ENCODE results near the gene SARM1. TPM values are rescaled to one million over a fixed set of nuclear protein-coding genes. Genes with fewer than 3 reads are reported as not detected.
"Not testable (repeated sequence)": the region's sequence is repeated elsewhere in the genome, so short reads cannot be mapped to it uniquely, and the experiment has no call there.

The SARM1 gene
- total and polyA plus RNA-seq, 8 donors: 14.2 to 22.1 (median 17.3) TPM

DNA sequence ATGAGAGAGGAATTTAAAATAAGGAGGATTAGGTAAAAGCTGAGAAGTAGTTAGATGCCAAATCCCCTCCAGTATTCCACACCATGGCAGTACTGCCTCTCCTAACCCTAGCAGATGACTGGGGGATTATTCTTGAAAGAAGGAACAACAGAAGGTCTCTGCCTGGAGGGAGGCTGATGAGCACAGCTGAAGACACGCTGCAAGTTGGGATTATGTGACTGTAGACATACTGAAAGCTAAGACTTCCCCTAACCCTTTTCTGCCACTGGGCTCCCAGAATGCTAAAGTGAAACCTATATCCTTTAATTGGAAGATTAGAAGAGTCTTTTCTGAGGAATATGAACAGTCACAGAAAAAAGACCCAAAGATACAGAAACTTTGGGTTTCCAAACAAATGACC, 62.2 kb downstream of the SARM1 start:
- ATAC-seq: no peak
- peaks cover 0 to 2% (median 0%) of the 10 kb centered on the region in 3 donors for H3K4me1 ChIP-seq
- no peak overlapping the region for H3K4me3 ChIP-seq
- FAIRE-seq: no peak
- DNase-seq: no peak
- no peaks in the 10 kb centered on the region for H3K9me3 ChIP-seq
- 82 to 94% methylated on average over 1 of the region's 1 CpG for WGBS, 2 donors
- intact Hi-C loops (cut with DNase I): no loop called here
- no peaks in the 10 kb centered on the region for H3K36me3 ChIP-seq
- TF ChIP-seq, protein P1, sequence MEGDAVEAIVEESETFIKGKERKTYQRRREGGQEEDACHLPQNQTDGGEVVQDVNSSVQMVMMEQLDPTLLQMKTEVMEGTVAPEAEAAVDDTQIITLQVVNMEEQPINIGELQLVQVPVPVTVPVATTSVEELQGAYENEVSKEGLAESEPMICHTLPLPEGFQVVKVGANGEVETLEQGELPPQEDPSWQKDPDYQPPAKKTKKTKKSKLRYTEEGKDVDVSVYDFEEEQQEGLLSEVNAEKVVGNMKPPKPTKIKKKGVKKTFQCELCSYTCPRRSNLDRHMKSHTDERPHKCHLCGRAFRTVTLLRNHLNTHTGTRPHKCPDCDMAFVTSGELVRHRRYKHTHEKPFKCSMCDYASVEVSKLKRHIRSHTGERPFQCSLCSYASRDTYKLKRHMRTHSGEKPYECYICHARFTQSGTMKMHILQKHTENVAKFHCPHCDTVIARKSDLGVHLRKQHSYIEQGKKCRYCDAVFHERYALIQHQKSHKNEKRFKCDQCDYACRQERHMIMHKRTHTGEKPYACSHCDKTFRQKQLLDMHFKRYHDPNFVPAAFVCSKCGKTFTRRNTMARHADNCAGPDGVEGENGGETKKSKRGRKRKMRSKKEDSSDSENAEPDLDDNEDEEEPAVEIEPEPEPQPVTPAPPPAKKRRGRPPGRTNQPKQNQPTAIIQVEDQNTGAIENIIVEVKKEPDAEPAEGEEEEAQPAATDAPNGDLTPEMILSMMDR (IDR thresholded peaks at IDR 0.05): no peak
- no peak overlapping the region for H3K27ac ChIP-seq
- H3K27me3 ChIP-seq: no peaks in the 10 kb centered on the region

DNA sequence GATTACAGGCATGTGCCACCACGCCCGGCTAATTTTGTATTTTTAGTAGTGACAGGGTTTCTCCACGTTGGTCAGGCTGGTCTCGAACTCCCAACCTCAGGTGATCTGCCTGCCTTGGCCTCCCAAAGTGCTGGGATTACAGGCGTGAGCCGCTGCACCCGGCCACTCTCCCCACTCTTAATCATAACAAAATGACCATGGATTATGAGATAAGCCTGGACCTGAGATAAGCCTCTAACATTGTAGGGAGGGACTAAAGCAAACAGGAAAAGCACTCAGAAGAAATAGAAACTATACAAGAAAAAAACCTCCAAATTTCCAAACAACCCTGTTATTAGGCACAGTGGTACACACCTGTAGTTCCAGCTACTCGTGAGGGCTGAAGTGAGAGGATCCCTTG, 62.8 kb downstream of the SARM1 start:
- FAIRE-seq; H3K9me3 ChIP-seq; H3K27me3 ChIP-seq; H3K4me3 ChIP-seq; H3K4me1 ChIP-seq; ATAC-seq; intact Hi-C loops (cut with DNase I); DNase-seq; H3K27ac ChIP-seq; H3K36me3 ChIP-seq: not testable (repeated sequence)
- WGBS, 2 donors: 46 to 52% methylated on average over 8 of the region's 8 CpGs

DNA sequence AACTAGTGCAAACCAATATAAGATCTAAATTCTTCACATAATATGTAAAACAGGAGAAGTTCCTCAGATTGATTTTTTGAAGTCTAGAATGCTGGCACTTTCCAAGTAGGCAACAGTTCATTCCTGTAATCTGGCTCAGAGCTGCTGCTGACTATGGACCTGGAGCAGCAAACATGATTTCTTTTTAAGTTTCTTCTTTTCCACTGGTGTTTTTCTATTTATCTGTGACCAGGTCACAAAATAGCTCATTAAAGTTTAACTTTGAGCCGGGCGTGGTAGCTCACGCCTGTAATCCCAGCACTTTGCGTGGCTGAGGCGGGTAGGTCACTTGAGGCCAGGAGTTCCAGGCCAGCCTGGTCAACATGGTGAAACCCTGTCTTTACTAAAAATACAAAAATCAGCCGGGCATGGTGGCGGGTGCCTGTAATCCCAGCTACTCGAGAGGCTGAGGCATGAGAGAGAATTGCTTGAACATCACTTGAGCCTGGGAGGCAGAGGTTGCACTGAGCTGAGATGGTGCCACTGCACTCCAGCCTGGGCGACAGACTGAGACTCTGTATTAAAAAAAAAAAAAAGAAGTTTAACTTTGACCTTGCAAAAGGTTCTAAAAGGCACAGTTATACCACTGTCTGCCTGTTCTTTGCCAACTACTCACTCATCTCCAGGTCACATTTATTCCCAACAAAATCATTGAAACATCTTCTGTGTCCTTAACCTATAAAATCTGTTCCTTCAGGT, 72.6 kb downstream of the SARM1 start:
- Histone ChIP-seq H3K27me3 (no peaks in the 10 kb centered on the region), H3K27ac (no peak overlapping the region), H3K4me1 (no peaks in the 10 kb centered on the region), H3K36me3 (no peaks in the 10 kb centered on the region), H3K4me3 (no peak overlapping the region), H3K9me3 (no peaks in the 10 kb centered on the region)
- no peak for FAIRE-seq
- ATAC-seq: no peak
- DNase-seq: no peak
- intact Hi-C loops (cut with DNase I): no loop called here
- WGBS, 2 donors: 77 to 86% methylated on average over 9 of the region's 9 CpGs
- TF ChIP-seq, protein P1 (IDR thresholded peaks at IDR 0.05): no peak

DNA sequence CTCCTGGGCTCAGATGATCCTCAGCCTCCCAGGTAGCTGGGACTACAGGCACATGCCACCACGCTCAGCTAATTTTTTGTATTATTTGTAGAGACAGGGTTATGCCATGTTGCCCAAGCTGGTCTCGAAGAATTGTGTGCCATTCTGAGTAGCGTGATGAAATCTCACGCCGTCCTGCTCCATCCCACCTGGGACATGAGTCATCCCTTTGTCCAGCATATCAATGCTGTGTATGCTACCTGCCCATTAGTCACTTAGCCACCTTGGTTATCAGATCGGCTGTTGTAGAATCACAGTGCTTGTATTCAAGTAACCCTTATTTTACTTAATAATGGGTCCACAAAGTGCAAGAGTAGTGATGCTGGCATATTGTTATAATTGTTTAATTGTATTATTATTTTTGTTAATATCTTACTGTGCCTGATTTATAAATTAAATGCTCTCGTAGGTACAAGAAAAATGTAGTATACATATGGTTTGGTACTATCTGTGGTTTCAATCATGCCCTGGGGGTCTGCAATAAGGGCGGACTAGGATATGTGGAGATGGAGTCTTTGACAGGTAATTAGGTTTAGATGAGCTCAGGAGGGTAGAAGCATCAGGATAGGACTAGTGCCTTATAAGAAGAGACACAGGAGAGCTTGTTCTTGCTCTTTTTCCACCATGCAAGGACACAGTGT, 75.4 kb downstream of the SARM1 start:
- intact Hi-C loops (cut with DNase I): no loop called here
- Histone ChIP-seq H3K4me3 (no peak overlapping the region), H3K4me1 (no peaks in the 10 kb centered on the region), H3K27me3 (no peaks in the 10 kb centered on the region), H3K27ac (no peak overlapping the region), H3K9me3 (no peaks in the 10 kb centered on the region), H3K36me3 (no peaks in the 10 kb centered on the region)
- TF ChIP-seq, protein P1 (IDR thresholded peaks at IDR 0.05): no peak
- DNase-seq (no peak), ATAC-seq (no peak), FAIRE-seq (no peak)
- WGBS, 2 donors: 63 to 73% methylated on average over 8 of the region's 8 CpGs

DNA sequence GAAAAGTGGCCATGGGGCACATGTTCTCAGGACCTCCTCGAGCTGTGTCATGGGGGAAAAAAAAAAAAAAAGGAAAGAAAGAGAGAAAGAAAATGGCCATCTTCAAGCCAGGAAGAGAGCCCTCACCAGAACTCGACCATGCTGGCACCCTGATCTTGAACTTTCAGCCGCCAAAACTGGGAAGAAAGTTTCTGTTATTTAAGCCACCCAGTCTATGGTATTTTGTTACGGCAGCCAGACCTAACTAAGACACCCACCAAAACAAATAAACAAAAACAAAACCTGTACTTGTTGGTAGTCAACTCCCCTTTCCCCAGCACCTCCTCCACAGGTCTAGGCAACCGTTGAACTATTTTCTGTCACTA, 75.9 kb downstream of the SARM1 start:
- intact Hi-C loops (cut with DNase I): no loop called here
- Histone ChIP-seq H3K4me3 (no peak overlapping the region), H3K36me3 (no peaks in the 10 kb centered on the region), H3K27ac (no peak overlapping the region), H3K9me3 (no peaks in the 10 kb centered on the region), H3K4me1 (no peaks in the 10 kb centered on the region), H3K27me3 (no peaks in the 10 kb centered on the region)
- FAIRE-seq: no peak
- WGBS, 2 donors: 64 to 66% methylated on average over 5 of the region's 5 CpGs
- no peak for ATAC-seq
- DNase-seq: no peak
- TF ChIP-seq, protein P1 (IDR thresholded peaks at IDR 0.05): no peak

Data from pancreas (tissue), 10 donors.